Thyroid gland (tissue), 4 donors: Measurements from ENCODE around the gene TPGS2. TPM values are rescaled to one million over a fixed set of nuclear protein-coding genes. Genes with fewer than 3 reads are reported as not detected.
"Not testable (repeated sequence)": the region's sequence is repeated elsewhere in the genome, so short reads cannot be mapped to it uniquely, and the experiment has no call there.

Source experiments
- DNase-seq, 2 donors: peaks; one replicate each; pipeline ENCODE4 v3.0.0-alpha.2; 2019
- H3K27ac ChIP-seq, 3 donors: fragments of 200-600 bp; sonication (generic); 1 replicate in 2 of 3; 2 replicates in 1 of 3; pipeline ENCODE4 v1.5.1; 2016 to 2019; ENCODE audit warnings: mild to moderate bottlenecking in 1 of 3, moderate library complexity in 1 of 3
- H3K27me3 ChIP-seq: fragments of 200-600 bp; sonication (generic); one replicate; pipeline ENCODE4 v1.5.1; 2019
- H3K36me3 ChIP-seq, 2 donors: fragments of 200-600 bp; sonication (generic); one replicate each; pipeline ENCODE4 v1.5.1; 2016 to 2019
- H3K4me1 ChIP-seq, 2 donors: fragments of 200-600 bp; sonication (generic); one replicate each; pipeline ENCODE4 v1.5.1; 2017 to 2019
- H3K4me3 ChIP-seq, 3 donors: fragments of 200-600 bp; sonication (generic); replicated peaks in 1 of 3; 1 replicate in 2 of 3; 2 replicates in 1 of 3; pipeline ENCODE4 v1.5.1; 2016; ENCODE audit warnings: mild to moderate bottlenecking in 1 of 3
- H3K9me3 ChIP-seq: fragments of 200-600 bp; sonication (generic); one replicate; pipeline ENCODE4 v1.5.1; 2017
- CTCF ChIP-seq, 6 experiments: fragments of 200-600 bp in 3 of 6; fragments of 450-650 bp in 3 of 6; sonication (generic) in 3 of 6; IDR thresholded peaks; one replicate each; pipeline ENCODE4 v1.5.1; 2016 to 2019; ENCODE audit warnings: antibody characterized with exemption in 6 of 6, mild to moderate bottlenecking in 2 of 6, inconsistent platforms in 1 of 6, moderate library complexity in 1 of 6
- POLR2A ChIP-seq, 2 donors: fragments of 450-650 bp; IDR thresholded peaks; one replicate each; pipeline ENCODE4 v1.6.1; 2017; ENCODE audit warnings: antibody characterized with exemption in 2 of 2, mild to moderate bottlenecking in 2 of 2, moderate library complexity in 1 of 2
- WGBS, 2 donors: methylation state at CpG; one replicate each; pipeline ENCODE4 v1.1.5; 2017; 5-methylcytosine and 5-hydroxymethylcytosine counted together
- intact Hi-C: fragments of 100-400 bp; cut with DNase I; formaldehyde crosslinking; loops from one replicate; pipeline ENCODE4 v1.15.1; 2023
- total RNA-seq, 4 donors: library from RNA; depleted of rRNA; stranded (reverse); fragments of >200 nt; gene quantifications; one replicate each; pipeline ENCODE4 v1.2.3, GENCODE V29; 2016

TPGS2 gene
- total RNA-seq, 4 donors from 2014 or later: 95.1 to 180 (median 142) TPM

DNA sequence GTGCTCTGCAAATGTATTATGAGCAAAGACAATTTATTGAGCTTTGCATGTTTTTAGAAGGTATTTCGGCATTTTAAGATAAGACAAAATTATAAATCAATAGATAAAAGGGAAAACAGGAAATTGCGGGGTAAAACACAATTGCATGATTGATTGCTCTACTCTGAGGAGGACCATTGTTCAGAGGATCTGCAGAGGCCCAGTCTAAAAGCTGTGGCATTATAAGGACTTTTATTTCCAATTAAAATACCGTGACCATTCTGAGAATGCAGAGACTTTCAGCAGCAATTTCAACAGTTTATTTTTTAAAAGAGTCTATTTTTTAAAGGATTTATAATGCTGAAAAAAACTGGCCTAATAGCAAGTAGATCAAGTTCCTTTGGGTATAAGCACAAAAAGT is 62.0 kb downstream of the TPGS2 start:
- H3K9me3 ChIP-seq: no peaks in the 10 kb centered on the region
- TF ChIP-seq CTCF (IDR thresholded peaks at IDR 0.05) (no peak), POLR2A (IDR thresholded peaks at IDR 0.05) (no peak)
- no peaks in the 10 kb centered on the region for H3K27me3 ChIP-seq
- H3K4me1 ChIP-seq: no peaks in the 10 kb centered on the region
- H3K4me3 ChIP-seq: no peak overlapping the region
- DNase-seq: no peak
- no peak overlapping the region for H3K27ac ChIP-seq
- no peaks in the 10 kb centered on the region for H3K36me3 ChIP-seq
- intact Hi-C loops: no loop called here
- WGBS, 2 donors: 75% methylated on average over 3 of the region's 3 CpGs

- DNase-seq, intact Hi-C loops, H3K4me3 ChIP-seq, H3K27ac ChIP-seq, H3K4me1 ChIP-seq, H3K36me3 ChIP-seq, H3K27me3 ChIP-seq, H3K9me3 ChIP-seq: not testable (repeated sequence)
- WGBS, 2 donors: 93 to 96% methylated on average over 26 of the region's 26 CpGs
Observed at GRCh38 chr18:36762965-36763364, 65.8 kb downstream of the TPGS2 start.

DNA sequence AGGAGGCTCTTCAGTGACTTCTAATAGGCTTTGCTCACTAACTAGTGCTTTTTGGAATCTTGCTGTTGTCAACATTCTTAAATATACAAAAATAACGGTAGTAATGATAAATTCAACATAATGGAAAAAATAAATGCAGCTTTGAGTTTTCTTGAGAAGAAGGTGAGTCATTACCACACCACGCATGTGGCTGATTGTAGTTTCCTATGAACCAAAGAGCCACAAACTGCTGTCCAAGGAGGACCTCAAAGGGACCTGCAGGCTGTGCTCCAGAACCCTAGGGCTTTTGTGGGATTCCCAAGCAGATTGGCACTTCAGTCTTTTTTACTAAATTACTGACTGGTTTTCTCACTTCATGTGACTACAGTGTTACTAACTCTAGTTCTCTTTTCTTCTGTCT is 66.7 kb downstream of the TPGS2 start:
- intact Hi-C loops: no loop called here
- DNase-seq: no peak
- TF ChIP-seq CTCF (IDR thresholded peaks at IDR 0.05) (no peak), POLR2A (IDR thresholded peaks at IDR 0.05) (no peak)
- Histone ChIP-seq H3K9me3 (no peaks in the 10 kb centered on the region), H3K4me3 (no peak overlapping the region), H3K36me3 (no peaks in the 10 kb centered on the region), H3K27me3 (no peaks in the 10 kb centered on the region), H3K27ac (no peak overlapping the region), H3K4me1 (no peaks in the 10 kb centered on the region)
- 92 to 95% methylated on average over 2 of the region's 2 CpGs for WGBS, 2 donors

- intact Hi-C loops: no loop called here
- 93 to 94% methylated on average over 12 of the region's 12 CpGs for WGBS, 2 donors
- no peak overlapping the region for H3K27ac ChIP-seq
- H3K9me3 ChIP-seq: no peaks in the 10 kb centered on the region
- no peak for DNase-seq
- no peak overlapping the region for H3K4me3 ChIP-seq
- H3K27me3 ChIP-seq: no peaks in the 10 kb centered on the region
- H3K36me3 ChIP-seq: no peaks in the 10 kb centered on the region
- TF ChIP-seq POLR2A (IDR thresholded peaks at IDR 0.05) (no peak), CTCF (IDR thresholded peaks at IDR 0.05) (no peak)
- no peaks in the 10 kb centered on the region for H3K4me1 ChIP-seq
Observed at GRCh38 chr18:36761186-36761698, 67.6 kb downstream of the TPGS2 start.

GRCh38 chr18:36760598-36760997 is 68.2 kb downstream of the TPGS2 start:
- Histone ChIP-seq H3K27me3 (no peaks in the 10 kb centered on the region), H3K36me3 (no peaks in the 10 kb centered on the region), H3K4me1 (no peaks in the 10 kb centered on the region), H3K4me3 (no peak overlapping the region), H3K9me3 (no peaks in the 10 kb centered on the region), H3K27ac (no peak overlapping the region)
- no peak for TF ChIP-seq POLR2A (IDR thresholded peaks at IDR 0.05)
- no peak for TF ChIP-seq CTCF (IDR thresholded peaks at IDR 0.05)
- DNase-seq: no peak
- WGBS, 2 donors: 93 to 94% methylated on average over 28 to 29 of the region's 29 CpGs
- intact Hi-C loops: no loop called here
